ENCODE results near the gene EIPR1.

DNA sequence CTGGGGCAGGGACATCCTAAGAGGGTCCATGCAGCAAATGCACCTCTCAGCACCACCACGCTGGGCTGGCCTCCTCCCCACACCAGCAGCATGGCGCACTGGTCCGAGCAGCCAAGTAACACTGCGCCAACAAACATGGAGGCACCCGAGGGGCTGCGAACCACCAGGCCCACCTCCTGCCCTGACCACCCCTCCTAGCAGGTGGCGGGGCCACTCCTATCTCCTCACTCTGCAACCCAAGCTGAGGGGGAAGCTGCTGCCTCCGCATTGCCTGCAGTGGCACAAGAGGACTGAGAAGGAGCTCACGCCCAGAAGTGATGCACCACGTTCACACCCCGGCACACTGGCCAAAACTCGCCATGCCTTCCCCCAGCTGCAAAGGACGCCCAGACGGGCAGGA lies 94.4 kb downstream of the EIPR1 start:
- TF ChIP-seq, protein P1, sequence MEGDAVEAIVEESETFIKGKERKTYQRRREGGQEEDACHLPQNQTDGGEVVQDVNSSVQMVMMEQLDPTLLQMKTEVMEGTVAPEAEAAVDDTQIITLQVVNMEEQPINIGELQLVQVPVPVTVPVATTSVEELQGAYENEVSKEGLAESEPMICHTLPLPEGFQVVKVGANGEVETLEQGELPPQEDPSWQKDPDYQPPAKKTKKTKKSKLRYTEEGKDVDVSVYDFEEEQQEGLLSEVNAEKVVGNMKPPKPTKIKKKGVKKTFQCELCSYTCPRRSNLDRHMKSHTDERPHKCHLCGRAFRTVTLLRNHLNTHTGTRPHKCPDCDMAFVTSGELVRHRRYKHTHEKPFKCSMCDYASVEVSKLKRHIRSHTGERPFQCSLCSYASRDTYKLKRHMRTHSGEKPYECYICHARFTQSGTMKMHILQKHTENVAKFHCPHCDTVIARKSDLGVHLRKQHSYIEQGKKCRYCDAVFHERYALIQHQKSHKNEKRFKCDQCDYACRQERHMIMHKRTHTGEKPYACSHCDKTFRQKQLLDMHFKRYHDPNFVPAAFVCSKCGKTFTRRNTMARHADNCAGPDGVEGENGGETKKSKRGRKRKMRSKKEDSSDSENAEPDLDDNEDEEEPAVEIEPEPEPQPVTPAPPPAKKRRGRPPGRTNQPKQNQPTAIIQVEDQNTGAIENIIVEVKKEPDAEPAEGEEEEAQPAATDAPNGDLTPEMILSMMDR (IDR thresholded peaks at IDR 0.05 in 2 of 3, conservative IDR thresholded peaks at IDR 0.05 in 1 of 3; ENCODE audit: control insufficient read depth in 2 of 3, extremely low read depth in 1 of 3, insufficient read depth in 1 of 3, low read depth in 3 of 3, low read length in 3 of 3) = no peak
- no peak for TF ChIP-seq TAF1 (IDR thresholded peaks at IDR 0.05; ENCODE audit: borderline replicate concordance, low read depth, low read length)
- TF ChIP-seq, protein P2, sequence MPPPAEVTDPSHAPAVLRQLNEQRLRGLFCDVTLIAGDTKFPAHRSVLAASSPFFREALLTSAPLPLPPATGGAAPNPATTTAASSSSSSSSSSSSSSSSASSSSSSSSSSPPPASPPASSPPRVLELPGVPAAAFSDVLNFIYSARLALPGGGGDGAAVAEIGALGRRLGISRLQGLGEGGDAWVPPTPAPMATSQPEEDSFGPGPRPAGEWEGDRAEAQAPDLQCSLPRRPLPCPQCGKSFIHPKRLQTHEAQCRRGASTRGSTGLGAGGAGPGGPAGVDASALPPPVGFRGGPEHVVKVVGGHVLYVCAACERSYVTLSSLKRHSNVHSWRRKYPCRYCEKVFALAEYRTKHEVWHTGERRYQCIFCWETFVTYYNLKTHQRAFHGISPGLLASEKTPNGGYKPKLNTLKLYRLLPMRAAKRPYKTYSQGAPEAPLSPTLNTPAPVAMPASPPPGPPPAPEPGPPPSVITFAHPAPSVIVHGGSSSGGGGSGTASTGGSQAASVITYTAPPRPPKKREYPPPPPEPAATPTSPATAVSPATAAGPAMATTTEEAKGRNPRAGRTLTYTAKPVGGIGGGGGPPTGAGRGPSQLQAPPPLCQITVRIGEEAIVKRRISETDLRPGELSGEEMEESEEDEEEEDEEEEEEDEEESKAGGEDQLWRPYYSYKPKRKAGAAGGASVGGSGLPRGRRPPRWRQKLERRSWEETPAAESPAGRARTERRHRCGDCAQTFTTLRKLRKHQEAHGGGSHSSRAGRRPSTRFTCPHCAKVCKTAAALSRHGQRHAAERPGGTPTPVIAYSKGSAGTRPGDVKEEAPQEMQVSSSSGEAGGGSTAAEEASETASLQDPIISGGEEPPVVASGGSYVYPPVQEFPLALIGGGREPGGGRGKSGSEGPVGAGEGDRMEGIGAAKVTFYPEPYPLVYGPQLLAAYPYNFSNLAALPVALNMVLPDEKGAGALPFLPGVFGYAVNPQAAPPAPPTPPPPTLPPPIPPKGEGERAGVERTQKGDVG (CRISPR knock-in tag; IDR thresholded peaks at IDR 0.05) = no peak
- no peak for TF ChIP-seq POLR2AphosphoS5 (IDR thresholded peaks at IDR 0.05; ENCODE audit: low read length)
- no peak for TF ChIP-seq MEF2A (IDR thresholded peaks at IDR 0.05; ENCODE audit: insufficient read depth, low read depth, low read length)
- TF ChIP-seq, protein P3, sequence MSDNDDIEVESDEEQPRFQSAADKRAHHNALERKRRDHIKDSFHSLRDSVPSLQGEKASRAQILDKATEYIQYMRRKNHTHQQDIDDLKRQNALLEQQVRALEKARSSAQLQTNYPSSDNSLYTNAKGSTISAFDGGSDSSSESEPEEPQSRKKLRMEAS (IDR thresholded peaks at IDR 0.05; ENCODE audit: low read depth, low read length) = no peak
- TF ChIP-seq EP300 (IDR thresholded peaks at IDR 0.05; ENCODE audit: borderline replicate concordance in 1 of 2, control insufficient read depth in 1 of 2, low read depth in 2 of 2, low read length in 2 of 2) = no peak
- no peak for TF ChIP-seq HDAC2 (IDR thresholded peaks at IDR 0.05)
- no peak for TF ChIP-seq BMI1 (IDR thresholded peaks at IDR 0.05; ENCODE audit: borderline replicate concordance)
